Testis (tissue), 2 donors: ENCODE measurements around the gene CFAP58.

Experiments used
- CTCF ChIP-seq, 3 experiments: fragments of 450-650 bp in 2 of 3; fragments of 200-600 bp in 1 of 3; sonication (generic) in 1 of 3; IDR thresholded peaks; one replicate each; pipeline ENCODE4 v1.5.1; 2016 to 2019; ENCODE audit warnings: antibody characterized with exemption in 3 of 3, mild to moderate bottlenecking in 2 of 3, moderate library complexity in 1 of 3
- POLR2A ChIP-seq: fragments of 450-650 bp; IDR thresholded peaks from one replicate; pipeline ENCODE4 v1.6.1; 2017; ENCODE audit warnings: antibody characterized with exemption, mild to moderate bottlenecking, moderate library complexity

GRCh38 chr10:104371753-104372152 is 18.1 kb downstream of the CFAP58 start:
- TF ChIP-seq CTCF (IDR thresholded peaks at IDR 0.05) (no peak), POLR2A (no peak)
